ENCODE data around the gene PSME4.
A peak's percentile ranks its signal among the peaks of the same experiment; 100 is the strongest.

PSME4 gene

GRCh38 chr2:53970724-53971602 is at the start of gene PSME4:
PSME4 (minus strand) TSS chr2:53970993; CDS start chr2:53970784, 209 bp downstream.
- DNase-seq, result peak; percentile 91

DNA sequence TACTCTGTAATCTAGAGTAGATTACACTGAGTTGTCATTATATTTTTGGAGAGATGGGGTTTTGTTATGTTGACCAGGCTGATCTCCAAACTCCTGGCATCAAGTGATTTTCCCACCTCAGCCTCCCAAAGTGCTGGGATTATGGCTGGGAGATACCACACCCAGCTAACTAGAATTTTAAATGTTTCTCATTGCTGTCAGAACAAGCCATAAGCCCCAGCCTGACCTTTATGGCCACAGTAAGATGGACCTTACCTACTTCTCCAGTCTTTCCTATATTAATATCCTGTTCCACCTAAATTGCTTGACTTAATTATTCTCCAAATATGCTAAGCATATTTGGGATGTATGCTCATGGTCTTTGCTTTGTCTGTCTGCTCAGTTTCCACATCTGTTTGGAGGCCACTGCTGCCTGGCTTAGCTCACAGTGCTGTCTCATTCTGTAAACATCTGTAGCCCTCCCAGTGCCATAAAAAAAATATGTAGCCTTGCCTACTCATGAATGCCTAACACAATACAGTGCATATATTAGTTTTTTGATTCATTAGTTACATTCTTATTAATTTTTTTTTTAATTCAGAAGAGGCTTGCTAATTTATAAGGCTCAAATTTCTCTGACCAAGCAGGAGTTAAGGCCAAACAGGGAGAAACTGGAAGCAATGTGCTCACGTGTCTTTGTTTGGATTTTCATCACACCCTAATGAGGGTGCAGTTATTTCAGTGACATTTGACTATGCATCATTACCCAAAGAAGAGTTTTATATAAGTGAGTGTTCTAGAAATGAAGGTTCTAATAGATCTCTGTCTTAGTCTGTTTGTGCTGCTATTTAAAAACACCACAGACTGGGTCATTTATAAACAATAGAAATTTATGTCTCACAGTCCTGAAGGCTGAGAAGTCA is 45.3 kb upstream of the PSME4 start:
- no peak for DNase-seq

DNA sequence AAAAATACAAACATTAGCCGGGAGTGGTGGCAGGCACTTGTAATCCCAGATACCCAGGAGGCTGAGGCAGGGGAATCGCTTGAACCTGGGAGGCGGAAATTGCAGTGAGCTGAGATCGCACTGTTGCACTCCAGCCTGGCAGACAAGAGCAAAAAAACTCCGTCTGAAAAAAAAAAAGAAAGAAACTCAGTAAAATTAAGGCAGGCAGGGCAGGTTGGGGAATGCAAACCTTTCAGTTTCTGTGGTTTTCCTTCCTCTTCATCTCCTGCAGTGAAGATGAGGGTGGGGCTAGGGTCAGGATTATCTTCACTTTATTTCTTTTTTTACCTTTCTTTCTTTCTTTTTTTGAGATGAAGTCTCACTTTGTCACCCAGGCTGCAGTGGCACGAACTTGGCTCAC is 43.2 kb upstream of the PSME4 start:
- no peak for DNase-seq

- peak; percentile 3 for DNase-seq
These were observed 41.8 kb upstream of the PSME4 start for GRCh38 chr2:54012538-54013141.

GRCh38 chr2:54009549-54009948 is 38.8 kb upstream of the PSME4 start:
- no peak for DNase-seq

GRCh38 chr2:54008439-54008838 is 37.6 kb upstream of the PSME4 start:
- DNase-seq, result no peak

GRCh38 chr2:54000524-54000923 is 29.7 kb upstream of the PSME4 start:
- DNase-seq, result no peak

GRCh38 chr2:54000122-54000521 is 29.3 kb upstream of the PSME4 start:
- DNase-seq, result no peak

GRCh38 chr2:53998834-53999233 is 28.0 kb upstream of the PSME4 start:
- DNase-seq, result no peak

- DNase-seq, result no peak
These were observed 24.3 kb upstream of the PSME4 start for GRCh38 chr2:53994818-53995808.

- no peak for DNase-seq
These were observed 21.2 kb upstream of the PSME4 start for GRCh38 chr2:53991948-53992347.

GRCh38 chr2:53989210-53989862 is 18.5 kb upstream of the PSME4 start:
- DNase-seq, result no peak

- no peak for DNase-seq
These were observed 16.6 kb upstream of the PSME4 start for GRCh38 chr2:53987336-53987921.

GRCh38 chr2:53985646-53986045 is 14.9 kb upstream of the PSME4 start:
- no peak for DNase-seq

DNA sequence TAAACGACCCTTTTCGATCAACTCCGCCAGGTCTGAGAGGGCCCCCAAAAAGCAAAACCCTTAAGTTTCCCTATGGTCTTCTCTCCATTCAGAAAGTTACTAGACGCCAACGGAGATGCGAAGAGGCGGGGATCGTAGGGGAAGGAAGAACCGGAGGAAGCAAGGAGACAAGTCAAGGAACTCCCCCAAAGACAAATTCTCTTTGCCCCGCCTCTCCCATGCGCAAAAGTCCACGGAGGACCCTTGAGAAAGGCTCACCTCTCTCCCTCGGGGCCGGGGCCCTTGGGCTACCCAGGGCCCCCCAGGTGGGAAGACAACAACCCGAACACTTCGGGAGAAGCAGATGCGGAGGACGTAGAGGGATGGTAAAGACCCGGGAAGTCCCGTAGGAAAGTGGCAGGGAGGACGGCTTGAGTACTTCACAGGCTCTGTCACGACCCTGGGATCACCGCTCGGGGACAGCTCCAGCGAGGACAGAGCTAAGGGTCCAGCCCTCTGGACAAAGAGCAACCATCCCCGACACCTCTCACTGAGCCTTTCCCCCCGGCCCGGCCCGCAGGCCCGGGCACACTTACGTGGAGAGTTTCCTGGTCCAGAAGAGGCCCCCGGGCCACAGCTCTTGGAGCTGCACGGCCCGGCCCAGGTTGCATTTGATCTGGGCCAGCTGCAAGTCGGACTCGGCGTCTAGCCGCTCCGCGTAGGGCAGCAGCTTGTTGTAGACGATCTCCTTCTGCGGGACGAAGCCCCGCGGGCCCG is 647 bp downstream of the PSME4 start:
- peak; percentile 8 for DNase-seq

DNA sequence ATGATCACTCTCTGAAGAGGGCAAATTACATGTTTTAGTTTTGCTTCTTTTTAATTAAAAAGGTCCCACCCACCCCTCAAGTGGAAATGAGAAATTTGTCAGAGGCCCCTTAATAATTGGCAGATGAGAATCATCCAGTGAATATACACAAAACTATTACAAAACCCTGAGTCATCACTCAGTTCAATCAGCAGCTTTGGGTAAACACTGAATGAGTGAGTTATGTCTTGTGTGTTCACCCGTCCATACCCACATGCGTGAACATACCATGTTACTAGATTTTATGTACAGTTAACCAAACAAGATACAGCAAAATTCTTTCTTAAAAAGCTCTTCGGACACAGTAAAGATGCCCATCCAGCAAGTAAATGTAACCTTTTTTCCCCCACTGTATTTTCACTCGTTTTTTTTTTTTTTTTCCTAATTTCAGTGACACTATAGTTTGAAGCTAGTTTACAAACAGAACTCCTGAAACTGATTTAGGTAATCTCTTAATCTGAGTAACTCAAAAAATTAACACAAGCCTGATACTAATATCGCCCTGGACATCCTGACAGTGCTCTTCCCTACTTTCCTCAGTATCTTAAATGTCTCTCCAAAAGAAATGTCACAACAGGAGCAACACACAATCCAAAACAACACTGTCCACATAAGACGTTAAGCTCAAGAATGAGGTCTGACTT is 1.4 kb downstream of the PSME4 start:
- no peak for DNase-seq

DNA sequence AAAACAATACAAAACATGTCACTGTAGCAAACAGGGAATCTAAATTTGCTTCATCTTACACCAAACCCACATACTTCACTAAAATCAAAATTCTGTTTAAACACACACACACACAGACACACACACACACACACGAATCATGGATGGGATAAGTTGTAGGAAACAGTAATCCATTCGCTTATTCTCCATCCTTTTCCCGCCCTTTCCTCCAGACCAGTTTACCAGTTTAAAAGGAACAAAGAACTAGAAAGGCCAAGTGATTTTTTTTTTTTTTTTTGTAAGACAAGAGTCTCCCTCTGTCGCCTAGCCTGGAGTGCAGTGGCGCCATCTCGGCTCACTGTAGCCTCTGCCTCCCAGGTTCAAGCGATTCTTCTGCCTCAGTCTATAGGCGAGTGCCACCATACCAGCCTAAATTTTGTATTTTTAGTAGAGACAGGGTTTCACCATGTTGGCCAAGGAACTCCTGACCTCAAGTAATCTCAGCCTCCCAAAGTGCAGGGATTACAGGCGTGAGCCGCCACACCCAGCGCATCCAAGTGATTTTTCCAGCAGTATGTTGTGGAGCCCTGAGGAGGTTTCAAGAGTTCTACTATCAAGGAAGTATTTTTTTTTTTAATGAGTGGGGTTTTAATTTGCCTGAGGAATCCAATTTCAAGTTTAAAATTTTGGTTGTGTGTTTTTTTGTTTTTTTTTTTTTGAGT is 5.7 kb downstream of the PSME4 start:
- DNase-seq, result no peak

DNA sequence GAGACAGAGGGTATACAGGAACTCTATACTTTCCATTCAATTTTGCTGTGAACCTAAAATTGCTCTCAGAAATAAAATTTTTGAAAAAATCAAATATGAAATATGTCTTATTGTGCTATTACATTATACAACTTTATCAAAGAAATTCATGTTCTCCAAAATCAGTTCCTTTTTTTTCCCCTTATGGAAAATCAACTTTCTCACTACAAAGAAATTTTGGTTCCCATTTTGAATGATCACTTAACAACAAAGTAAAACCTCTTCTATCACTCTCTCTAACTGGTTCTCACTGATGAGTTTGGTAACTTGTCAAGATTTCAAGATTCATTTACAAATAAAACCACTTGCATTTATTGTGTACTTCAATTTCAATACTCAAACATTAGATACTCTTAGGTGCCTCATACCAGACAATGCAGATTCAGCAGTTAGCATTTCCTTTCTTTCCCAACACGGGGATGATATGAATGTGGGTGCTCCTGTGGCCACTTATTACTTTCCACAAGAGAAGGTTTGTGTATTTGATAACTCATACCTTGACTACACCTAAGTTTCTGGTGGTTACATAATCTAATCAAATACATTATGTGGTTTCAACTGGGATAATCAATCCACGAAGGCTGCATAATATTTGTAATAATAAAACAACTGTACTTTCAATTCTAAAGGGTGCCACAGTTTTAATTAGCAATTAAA is 6.4 kb downstream of the PSME4 start:
- DNase-seq, result no peak

Measured in stimulated activated CD4-positive, alpha-beta T cell treated with anti-CD3 and anti-CD28 coated beads, Interleukin-1b, Interleukin-23, amount 100 ng/mL, for 48 hours (primary cell).